Epidermal melanocyte (primary cell): ENCODE data around the gene PSMC3IP.
"Not testable (repeated sequence)": the region's sequence is repeated elsewhere in the genome, so short reads cannot be mapped to it uniquely, and the experiment has no call there.

Source experiments
- DNase-seq: peaks from one replicate; pipeline ENCODE4 v3.0.0; 2011; ENCODE audit warnings: low spot score; ENCODE audit not compliant: insufficient read length

The PSMC3IP gene

GRCh38 chr17:42577532-42578281, at the start of gene PSMC3IP:
TSS of gene PSMC3IP (minus strand) at chr17:42577729. CDS start at chr17:42577686, 43 bp downstream.
- DNase-seq = peak; percentile 96

- DNase-seq = no peak
Measured at GRCh38 chr17:42623732-42624596, 46.4 kb upstream of the PSMC3IP start.

- DNase-seq = no peak
Measured at GRCh38 chr17:42623271-42623670, 45.7 kb upstream of the PSMC3IP start.

GRCh38 chr17:42621987-42622386, 44.5 kb upstream of the PSMC3IP start:
- DNase-seq = not testable (repeated sequence)

- no peak for DNase-seq
Measured at GRCh38 chr17:42618442-42619150, 41.1 kb upstream of the PSMC3IP start.

- no peak for DNase-seq
Measured at GRCh38 chr17:42617956-42618431, 40.5 kb upstream of the PSMC3IP start.

- DNase-seq = no peak
Measured at GRCh38 chr17:42613699-42614295, 36.3 kb upstream of the PSMC3IP start.

GRCh38 chr17:42612013-42612412, 34.5 kb upstream of the PSMC3IP start:
- no peak for DNase-seq

GRCh38 chr17:42609814-42610801, 32.6 kb upstream of the PSMC3IP start:
- not testable (repeated sequence) for DNase-seq

GRCh38 chr17:42609182-42609813, 31.8 kb upstream of the PSMC3IP start, which contains the start of the genes RETREG3 and TUBG1:
TSS of gene RETREG3 (minus strand) at chr17:42609374. CDS start at chr17:42609324, 50 bp downstream.
TSS of gene TUBG1 (plus strand) at chr17:42609683. CDS start at chr17:42609738, 55 bp downstream.
- peak; percentile 98 for DNase-seq

- peak; percentile 19 for DNase-seq
Measured at GRCh38 chr17:42608305-42609181, 31.0 kb upstream of the PSMC3IP start.

- no peak for DNase-seq
Measured at GRCh38 chr17:42607769-42608168, 30.2 kb upstream of the PSMC3IP start.

- DNase-seq = no peak
Measured at GRCh38 chr17:42603318-42603717, 25.8 kb upstream of the PSMC3IP start.

GRCh38 chr17:42598905-42599304, 21.4 kb upstream of the PSMC3IP start:
- no peak for DNase-seq

- DNase-seq = no peak
Measured at GRCh38 chr17:42596386-42596785, 18.9 kb upstream of the PSMC3IP start.

- DNase-seq = no peak
Measured at GRCh38 chr17:42591411-42591810, 13.9 kb upstream of the PSMC3IP start.

GRCh38 chr17:42590886-42591285, 13.4 kb upstream of the PSMC3IP start:
- DNase-seq = no peak

GRCh38 chr17:42586514-42587230, 9.1 kb upstream of the PSMC3IP start:
- DNase-seq = no peak
